GM21381 (cell line): ENCODE results near the gene CARMIL1.

Experiments
- ATAC-seq: cut with Tn5 transposase; IDR thresholded peaks from one replicate; pipeline ENCODE4 v1.9.1; 2021; ENCODE audit warnings: mild to moderate bottlenecking, moderate library complexity; ENCODE audit not compliant: unreplicated experiment

Gene CARMIL1

DNA sequence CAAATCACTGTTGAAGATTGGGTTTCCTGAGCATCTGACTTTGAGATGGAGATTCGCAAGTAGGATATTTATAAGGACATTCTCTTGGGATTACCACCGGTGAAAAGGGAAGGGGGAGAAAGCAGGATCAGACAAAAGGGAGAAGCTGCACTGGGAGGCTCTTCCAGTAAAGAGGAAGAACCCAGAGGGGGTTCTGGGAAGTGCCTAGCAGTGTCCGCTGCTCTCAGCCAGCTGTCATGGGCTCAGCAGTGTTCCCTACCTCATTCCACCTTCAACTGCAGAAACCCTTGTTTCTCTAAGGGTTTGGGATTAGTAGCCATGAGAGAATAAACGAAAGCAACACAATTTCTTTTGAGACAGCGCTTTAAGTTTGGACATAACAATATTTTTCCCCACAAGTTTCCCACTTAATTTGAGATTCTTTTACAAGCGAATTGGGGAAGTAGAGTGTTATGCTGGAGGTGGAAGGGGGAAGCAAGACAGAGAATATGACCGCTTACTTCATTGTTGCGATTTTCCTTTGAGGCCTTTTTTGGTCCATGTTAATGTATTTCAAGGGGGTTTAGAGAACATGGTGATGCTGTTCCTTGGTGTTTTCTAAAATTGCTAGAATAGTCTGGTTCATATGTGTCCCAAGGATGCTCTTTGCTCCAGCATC is 218.3 kb downstream of the CARMIL1 start:
- no peak for ATAC-seq

DNA sequence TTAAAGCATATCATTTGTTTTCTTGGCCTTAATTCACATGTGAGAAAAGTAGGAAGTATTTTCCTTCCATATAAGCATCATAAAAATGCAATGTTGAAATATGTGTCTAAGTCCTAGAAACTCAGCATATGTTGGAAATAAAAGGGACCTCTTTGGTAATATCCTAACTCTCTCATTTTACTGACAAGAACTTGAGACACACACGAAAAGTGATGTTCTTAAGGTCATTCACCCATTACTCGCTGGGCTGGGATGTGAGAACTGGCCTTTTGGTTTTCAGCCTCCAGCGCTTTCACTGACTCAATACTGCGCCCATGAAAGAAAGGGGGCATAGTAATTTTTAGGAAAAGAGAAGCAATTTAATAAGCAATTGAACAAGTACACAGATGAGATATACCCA is 219.3 kb downstream of the CARMIL1 start:
- ATAC-seq, result no peak

DNA sequence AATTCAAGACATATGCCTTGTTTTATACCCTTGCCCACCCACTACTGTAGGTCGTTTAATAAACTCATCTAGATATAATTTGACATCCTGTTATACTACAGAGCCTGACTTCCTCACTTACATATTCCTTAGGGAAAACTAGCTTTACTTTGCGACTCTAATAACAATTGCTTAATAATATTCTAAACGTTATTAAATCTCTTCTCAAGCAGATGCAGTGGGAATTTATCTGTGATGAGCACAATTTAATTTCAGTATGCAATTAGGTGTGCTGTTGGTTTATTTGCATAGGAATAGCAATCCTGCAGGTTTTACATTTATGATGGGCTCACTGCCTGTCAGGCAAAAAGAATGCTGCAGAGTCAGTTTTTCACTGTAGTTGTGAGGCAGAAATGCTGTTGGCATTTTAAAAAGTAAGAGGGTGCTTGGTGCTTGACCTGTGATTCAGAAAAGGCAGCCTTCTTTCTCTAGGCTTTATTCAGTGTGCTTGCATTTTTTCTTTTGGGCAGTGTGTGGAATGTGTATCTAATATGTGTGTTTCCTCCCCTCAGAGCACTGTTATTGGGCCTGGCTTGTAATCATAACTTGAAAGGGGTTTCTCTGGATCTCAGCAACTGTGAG is 220.6 kb downstream of the CARMIL1 start:
- ATAC-seq, result no peak

DNA sequence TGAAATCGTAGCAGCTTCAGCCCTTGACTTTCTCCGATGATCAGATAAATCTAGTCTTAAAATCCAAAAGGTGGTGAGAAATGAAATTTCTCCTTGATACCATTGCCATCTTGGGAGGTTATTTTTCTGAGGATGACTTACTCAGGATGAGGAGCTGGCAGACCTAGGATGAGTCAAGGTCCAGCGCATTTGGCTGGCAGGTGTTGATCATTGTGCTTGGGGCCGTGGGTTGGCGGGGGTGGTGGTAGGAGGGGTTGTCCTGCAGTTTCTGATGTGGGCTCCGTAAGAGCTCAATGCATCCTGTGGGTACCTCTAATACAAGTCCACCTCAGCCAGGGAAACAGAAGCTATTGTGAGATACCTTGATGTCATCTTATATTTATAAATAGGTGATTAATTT is 224.5 kb downstream of the CARMIL1 start:
- no peak for ATAC-seq

DNA sequence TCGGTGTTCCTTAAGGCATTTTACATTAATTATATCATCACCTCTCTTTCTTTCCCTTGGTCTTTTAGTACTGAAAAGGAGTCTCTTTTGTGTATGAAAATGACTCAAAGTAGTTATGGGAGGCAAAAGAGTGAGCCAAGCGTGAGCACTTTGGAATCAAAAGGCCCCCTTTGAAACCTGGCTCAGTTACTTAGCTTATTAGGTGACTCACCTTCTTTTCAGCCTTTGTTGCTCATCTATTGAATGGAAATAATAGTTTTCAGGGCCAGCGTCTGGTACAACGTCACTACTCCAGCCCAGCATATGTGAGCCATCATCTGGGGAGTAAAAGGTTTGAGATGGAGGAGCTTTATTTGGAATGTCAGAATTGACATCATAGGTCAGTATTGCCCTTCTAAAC is 225.5 kb downstream of the CARMIL1 start:
- no peak for ATAC-seq

DNA sequence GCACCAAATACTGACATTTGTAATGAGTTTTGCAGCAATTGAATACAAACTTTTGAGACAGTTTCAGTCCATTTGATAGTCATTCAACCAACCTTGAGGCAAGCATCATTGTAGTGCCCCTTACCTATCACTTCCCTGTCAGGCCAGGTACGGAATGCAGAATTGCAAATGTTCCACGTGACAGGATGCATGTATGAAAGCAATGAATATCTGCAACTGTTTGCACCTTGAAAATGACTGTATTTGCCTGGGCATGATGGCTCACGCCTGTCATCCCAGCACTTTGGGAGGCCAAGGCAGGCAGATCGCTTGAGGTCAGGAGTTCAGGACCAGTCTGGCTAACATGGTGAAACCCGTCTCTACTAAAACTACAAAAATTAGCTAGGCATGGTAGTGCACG is 226.8 kb downstream of the CARMIL1 start:
- no peak for ATAC-seq

DNA sequence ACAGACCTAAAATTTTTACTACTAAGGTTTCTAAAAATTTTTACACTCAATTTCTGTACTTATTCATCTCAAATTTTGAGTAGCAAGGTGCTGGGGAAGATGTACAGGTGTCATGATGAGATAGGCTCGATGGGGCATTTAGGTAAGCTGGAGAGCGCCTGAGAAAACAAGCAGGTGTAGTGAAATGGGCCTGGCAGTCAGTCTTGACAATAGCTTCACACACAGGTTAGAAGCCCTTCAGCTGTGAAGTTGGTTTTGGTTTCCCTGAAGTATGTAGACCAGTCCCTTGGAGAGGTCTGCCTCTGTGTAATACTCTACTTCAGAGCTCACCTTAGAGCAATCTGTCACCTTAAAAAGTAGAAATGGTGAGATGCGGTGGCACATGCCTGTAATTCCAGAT is 228.9 kb downstream of the CARMIL1 start:
- no peak for ATAC-seq

DNA sequence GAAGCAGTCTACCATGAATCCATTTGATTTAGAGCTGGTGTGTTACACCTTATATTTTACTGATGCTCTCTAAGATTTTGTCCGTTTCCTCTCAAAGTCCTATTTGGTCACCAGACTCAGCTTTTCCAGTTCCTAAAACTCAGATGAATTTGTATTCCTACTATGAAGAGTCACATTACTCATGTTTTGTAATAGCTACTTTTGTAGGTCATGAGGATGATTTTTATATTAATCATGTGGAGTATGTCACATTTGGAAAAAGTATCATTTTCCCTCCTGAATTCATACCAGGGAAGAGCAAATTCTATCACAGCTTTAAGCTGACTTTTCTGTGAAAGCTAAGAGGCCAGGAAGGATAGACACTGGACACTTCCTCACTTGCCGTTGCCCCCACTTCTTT is 232.2 kb downstream of the CARMIL1 start:
- no peak for ATAC-seq

DNA sequence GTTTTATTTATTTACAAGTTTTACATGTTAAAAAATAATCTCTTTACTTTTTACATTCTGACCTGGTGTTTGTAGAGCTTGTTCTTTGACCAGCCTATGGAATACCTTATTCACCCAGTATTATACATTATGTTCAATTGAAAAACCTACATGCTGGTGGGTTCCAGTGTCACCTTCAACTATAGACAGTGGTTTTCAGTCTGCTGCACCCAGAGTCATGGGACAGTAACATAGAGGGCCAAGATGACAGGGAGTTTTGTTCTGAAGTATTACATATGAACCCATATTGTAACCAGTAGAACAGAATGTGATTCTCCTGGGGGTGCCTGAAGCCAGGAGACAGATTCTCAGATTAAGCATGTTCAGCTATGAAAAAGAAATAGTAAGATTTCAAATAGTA is 233.4 kb downstream of the CARMIL1 start:
- no peak for ATAC-seq

DNA sequence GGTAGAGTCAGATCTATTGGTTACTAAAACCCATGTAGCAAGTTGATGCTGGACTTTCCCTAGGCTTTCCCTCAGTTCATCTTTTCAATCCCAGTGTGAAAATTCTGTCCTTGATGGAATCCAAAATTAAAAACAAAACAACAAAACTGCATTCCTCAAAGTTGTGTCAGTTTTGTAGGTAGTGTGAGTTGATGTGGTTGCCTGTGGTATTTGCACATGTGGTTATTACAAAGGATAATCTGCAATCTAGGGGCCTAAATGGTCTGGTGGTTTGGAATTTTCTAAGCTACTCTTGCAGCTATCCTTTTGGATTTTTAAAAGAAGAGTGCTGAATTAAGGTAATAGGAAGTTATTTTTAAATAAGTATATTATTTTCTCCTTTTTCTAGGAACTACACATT is 240.7 kb downstream of the CARMIL1 start:
- no peak for ATAC-seq

DNA sequence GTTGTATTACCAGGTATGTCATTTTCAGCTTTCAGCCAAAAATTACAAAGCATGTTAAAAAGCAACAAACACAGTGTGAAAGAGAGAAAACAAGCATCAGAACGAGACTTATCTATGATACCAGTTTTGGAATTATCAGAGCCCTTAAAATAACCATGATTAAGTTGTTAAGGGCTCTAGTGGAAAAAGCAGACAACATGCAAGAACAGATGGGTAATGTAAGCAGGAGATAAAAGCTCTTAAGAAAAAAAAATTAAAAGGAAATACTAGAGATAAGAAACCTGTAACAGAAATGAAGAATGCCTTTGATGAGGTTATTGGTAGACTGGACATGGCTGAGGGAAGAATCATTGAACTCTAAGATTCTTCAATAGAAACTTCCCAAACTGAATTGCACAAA is 245.4 kb downstream of the CARMIL1 start:
- no peak for ATAC-seq

DNA sequence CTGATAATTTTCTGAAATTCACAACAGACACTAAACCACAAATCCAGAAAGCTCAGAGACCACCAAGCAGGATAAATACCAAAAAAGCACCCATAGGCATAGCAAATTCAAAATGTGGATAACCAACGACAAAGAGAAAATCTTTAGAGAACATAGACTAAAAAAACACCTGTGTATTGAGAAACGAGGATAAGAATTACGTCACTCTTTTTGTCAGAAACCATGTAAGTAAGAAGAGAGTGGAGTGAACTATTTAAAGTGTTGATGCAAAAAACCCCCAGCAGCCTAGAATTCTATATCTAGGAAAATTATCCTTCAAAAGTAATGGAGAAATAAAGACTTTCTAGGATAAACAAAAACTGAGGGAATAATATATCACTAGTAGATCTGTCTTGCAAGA is 245.9 kb downstream of the CARMIL1 start:
- no peak for ATAC-seq

DNA sequence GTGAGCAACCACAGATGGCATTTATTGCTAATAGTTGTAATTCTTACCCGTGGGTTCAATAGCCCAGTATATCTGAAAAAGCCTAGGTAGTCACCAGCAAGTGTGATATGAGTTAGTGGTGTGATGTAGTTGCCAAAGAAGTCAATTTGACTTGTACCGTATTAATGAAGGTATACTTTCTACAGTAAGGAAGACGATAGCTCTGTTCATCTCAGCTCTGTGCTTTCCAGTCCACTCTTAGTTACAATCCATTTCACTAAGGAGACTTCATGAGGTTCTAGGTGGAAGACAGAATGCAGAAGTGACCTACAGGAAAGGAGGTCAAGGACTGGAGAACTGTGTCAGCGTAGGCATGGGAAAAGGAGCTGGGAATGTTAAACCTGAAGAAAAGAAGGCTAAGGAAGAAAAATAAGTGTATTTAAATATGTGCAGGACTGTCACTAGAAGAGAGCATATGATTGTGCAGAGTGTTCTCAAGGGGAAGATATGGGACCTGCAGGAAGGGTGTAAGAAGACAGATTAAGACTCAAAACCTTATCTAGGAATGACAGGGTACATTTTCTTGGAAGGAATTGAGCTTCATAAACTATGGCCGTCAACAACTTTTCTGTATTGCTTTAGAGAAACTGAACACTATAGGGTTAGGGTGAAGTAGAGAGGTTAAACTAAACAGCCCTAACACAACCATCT is 255.9 kb downstream of the CARMIL1 start:
- no peak for ATAC-seq

DNA sequence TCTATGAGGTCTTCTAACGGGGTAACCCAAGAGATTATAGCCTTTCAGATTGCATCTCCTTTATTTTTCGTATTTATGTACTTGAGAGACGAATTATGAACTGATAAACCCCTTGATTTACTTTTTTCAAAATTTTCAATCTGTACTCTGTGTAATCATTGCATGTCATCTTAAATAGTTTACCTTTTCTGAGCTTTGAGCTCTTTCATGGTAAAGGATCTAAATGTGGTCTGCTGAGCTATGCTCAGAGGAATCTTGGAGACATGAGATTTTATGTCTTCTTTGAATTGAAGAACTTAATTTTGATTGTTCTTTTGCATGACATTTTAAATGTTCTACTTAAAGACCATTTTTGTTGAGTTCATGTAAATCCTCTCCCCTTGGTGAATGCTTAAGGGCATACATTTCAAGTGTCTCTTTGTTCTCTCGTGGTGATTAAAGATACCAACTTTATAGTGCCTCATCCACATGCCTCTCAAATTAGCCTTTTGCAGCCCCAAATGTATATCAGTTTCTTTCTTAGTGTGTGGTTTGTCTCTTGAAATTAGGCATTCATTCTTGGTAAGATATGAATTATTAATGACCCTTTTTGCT is 256.6 kb downstream of the CARMIL1 start:
- no peak for ATAC-seq

DNA sequence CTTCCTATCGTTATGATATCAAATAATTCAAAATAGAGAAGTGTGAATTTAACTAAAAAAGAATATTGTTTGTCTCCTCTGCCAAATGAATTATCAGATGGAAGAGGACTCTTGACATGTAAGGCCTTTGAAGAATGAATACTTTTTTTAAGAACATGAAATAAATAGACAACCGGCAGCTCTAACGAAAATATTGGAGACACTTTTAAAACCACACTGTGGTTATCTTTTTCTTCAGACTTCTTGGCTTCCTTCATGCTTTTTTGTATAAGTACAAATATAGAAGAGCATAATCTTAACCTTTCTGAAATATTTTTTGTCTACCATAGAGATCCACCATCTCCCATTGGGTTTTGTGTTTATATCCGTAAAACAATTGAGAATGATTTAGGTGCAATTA is 257.6 kb downstream of the CARMIL1 start:
- no peak for ATAC-seq

DNA sequence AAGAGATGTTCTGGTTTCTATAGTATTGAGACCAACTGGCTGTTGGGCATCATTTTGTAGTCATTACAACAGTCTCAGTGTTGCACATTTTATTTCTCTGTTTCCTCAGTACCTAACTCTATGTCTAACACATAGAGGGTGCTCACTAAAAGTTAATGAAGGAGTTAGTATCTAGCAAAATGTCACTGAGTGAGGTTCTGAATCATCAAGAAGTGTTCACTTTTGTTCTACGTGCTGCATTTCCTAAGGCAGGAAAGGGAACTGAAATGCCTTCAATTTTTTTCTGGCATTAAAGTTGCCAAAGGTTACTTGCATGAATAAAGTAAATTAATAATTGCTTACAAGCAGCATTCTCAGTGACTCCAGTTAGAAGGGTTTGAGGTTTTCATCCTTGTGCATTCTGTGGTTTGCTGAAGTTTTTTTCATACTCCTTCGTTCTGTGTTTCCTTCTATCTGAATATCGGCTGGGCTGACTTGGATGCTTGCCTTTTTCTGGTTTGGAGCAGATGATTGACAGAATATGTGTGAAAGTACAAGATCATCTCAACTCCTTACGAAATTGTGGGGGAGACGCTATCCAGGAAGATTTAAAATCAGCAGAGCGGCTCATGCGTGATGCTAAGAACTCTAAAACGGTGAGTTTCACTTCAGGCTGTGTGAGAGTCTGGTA is 258.3 kb downstream of the CARMIL1 start:
- ATAC-seq, result no peak

DNA sequence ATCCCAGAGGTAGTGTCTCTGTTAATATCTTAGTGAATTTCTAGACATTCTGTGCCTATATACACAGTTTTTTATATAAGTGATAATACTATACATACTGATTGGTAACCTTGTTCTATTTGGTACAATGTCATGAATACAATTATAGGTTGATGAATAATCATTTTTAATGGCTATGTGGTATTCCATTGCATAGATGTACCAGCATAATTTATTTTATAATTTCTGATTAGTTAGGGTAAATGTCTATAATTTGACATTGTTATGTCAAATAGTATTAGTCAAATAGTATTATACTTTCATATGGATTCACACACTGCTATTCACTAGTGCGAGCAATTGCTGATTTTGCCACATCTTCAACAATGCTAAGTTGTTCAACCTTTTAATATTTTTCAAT is 262.1 kb downstream of the CARMIL1 start:
- ATAC-seq, result no peak

DNA sequence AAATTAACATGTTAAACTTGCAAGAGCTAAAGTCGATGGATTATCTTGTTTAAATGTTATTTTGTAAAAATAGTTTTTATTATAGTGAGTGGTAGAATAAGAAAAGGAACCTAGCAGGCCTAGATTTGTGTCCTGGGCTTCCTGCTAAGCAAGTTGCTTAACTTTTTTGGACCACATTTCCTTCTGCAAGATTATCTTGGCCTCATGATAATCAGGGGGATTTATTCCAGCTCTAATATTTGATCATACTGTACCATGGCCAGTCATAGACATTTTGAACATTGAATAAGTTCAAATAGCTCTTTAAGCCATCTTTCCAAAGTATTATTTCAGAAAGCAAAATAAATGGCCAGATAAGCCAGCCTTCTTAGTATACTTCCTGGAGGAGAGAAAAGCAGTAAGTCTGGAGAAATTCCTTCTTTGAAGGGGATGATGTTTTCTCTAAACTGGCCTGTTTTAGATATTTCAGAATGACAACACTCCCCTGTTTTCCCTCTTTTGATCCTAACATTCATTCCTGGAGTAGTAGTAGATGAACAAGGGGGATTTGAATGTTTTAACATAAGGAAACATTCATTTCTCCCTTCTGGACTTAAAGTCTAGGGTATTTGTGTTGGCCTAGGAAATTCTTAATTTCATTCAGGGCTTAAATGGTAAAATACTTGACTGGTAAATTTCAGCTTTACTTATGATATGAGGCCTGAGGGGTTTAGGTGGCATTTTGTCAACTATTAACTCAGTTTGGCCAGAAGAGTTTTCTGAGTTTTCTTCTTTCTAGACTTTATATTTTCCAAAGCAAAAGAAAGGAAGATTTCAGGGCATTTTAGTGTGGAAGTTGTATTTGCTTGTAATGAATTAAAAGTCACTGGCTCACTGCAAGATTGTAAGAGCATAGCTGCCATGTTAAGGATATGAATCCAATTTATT is 264.1 kb downstream of the CARMIL1 start:
- ATAC-seq, result no peak

DNA sequence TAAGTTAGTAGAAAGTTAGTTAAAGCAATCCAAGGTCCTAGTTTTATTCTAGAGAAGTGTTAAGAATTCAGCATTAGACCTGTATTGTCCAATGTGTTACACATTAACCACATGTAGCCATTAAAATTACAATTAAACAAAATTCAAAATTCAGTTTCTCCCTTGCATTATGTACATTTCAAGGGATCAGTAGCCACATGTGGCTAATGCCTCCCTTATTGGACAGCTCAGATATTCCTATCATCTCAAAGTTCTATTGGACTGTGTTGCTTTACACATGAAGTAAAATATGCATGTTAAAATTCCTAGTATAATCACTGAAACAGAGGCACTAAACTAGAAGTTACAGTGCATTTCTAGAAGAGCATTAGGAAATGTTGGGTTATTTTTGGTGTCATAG is 265.7 kb downstream of the CARMIL1 start:
- ATAC-seq, result no peak

DNA sequence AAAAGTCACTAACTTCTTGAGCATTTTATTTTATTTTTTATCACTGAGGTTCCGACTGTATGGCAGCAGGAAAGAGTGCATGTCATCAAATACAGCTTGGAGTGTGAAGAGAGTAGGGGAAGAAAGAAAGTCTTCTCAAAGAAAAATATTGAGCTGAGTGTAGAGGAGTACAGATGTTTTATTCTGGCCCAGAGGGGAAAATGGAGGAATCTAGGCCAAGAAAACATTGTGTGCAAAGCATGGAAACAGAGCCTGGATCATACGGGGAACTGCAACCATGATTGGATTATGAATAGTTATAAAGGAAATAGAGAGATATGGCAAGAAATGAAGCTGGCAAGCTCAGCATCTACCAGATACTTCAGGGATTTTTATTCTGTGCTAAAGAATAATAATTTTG is 268.6 kb downstream of the CARMIL1 start:
- no peak for ATAC-seq
